ENCODE results near the gene BRCA1. TPM values are rescaled to one million over a fixed set of nuclear protein-coding genes. Genes with fewer than 3 reads are reported as not detected.
"Not testable (repeated sequence)": the region's sequence is repeated elsewhere in the genome, so short reads cannot be mapped to it uniquely, and the experiment has no call there.

Gene BRCA1
- total RNA-seq, 2 donors from 2014 or later, result 41.6 to 111 TPM

DNA sequence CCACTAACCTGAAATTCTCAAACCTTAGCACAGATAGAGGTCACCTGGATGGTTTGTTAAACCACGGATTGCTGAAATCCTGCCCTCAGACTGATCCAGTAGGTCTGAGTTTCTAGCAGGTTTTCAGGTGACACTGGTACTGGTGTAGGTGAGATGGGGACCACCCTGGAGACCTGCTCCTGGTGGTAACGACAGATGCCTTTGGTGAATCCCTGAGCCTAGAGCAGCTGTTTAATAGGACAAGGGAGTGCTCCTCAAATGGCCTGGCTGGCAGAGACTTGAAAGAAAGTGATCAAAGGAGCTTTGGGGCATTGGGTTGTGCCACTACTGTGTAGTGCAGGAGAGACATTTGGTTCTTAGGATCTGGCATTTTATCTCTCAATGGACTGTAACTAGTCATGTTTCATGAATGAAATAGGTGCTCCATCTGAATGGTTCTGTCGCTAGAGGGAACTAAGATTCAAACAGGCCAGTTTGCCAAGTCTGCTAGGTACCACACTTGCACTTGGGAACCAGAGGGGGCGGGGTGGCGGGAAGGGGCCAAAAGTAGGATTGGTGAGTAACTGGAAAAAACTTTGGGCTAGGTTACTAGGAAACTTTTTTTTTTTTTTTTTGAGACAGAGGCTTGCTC lies 121.5 kb downstream of the BRCA1 start:
- no peak for DNase-seq (ENCODE audit: low spot score)
- Mint-ChIP-seq H3K4me3 (no peak overlapping the region), H3K9me3 (no peaks in the 10 kb centered on the region), H3K27ac (peak overlapping the region in 1 of 2 donors; percentile 81), H3K4me1 (ENCODE audit: low read depth in 2 of 2) (peaks cover 22 to 25% of the 10 kb centered on the region in 2 donors), H3K36me3 (peaks cover 17% of the 10 kb centered on the region), H3K27me3 (no peaks in the 10 kb centered on the region)
- no peak for ATAC-seq

DNA sequence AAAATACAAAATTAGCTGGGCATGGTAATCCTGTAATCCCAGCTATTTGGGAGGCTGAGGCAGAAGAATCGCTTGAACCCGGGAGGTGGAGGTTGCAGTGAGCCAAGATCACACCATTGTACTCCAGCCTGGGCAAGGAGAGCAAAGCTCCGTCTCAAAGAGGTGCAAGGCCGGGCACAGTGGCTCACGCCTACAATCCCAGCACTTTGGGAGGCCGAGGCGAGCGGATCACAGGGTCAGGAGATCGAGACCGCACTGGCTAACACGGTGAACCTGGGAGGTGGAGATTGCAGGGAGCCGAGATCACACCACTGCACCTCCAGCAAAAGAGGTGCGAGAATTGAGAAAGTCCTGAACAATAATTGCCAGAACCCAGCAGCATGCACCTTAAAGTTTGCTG lies 124.3 kb downstream of the BRCA1 start:
- H3K27ac Mint-ChIP-seq; H3K9me3 Mint-ChIP-seq; ATAC-seq; DNase-seq (ENCODE audit: low spot score); H3K27me3 Mint-ChIP-seq: not testable (repeated sequence)
- peaks cover 19% of the 10 kb centered on the region for H3K36me3 Mint-ChIP-seq
- H3K4me1 Mint-ChIP-seq (ENCODE audit: low read depth in 2 of 2), result peaks cover 19 to 25% of the 10 kb centered on the region in 2 donors
- H3K4me3 Mint-ChIP-seq, result peak overlapping the region; percentile 10

DNA sequence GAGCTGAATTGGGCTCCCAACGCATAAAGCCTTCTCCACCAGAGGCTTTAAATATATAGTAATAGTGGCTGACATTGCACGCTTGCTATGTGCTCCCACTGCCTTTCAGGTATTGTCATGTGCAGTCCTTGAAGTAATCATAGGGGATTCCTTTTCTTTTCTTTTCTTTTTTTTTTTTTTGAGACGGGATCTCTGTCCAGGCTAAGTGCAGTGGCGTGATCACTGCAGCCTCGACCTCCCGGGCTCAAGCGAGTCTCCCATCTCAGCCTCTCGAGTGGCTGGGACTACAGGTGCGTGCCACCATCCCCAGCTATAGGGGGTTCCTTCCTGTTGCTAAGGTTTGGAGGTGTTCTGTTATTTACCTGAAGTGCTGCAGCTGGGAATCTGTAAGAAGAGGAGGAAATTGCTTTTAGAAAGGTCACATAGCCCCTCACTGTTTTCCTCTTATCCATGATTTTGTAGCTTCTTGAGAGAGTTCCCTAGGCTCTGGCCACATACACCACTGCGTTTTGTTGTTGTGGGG lies 126.1 kb downstream of the BRCA1 start:
- Mint-ChIP-seq H3K27me3 (no peaks in the 10 kb centered on the region), H3K9me3 (no peaks in the 10 kb centered on the region), H3K4me1 (ENCODE audit: low read depth in 2 of 2) (peaks cover 23 to 25% of the 10 kb centered on the region in 2 donors), H3K27ac (peak overlapping the region; percentile 95 to 96), H3K4me3 (peak overlapping the region; percentile 88), H3K36me3 (peaks cover 19% of the 10 kb centered on the region)
- no peak for ATAC-seq
- DNase-seq (ENCODE audit: low spot score), result no peak

DNA sequence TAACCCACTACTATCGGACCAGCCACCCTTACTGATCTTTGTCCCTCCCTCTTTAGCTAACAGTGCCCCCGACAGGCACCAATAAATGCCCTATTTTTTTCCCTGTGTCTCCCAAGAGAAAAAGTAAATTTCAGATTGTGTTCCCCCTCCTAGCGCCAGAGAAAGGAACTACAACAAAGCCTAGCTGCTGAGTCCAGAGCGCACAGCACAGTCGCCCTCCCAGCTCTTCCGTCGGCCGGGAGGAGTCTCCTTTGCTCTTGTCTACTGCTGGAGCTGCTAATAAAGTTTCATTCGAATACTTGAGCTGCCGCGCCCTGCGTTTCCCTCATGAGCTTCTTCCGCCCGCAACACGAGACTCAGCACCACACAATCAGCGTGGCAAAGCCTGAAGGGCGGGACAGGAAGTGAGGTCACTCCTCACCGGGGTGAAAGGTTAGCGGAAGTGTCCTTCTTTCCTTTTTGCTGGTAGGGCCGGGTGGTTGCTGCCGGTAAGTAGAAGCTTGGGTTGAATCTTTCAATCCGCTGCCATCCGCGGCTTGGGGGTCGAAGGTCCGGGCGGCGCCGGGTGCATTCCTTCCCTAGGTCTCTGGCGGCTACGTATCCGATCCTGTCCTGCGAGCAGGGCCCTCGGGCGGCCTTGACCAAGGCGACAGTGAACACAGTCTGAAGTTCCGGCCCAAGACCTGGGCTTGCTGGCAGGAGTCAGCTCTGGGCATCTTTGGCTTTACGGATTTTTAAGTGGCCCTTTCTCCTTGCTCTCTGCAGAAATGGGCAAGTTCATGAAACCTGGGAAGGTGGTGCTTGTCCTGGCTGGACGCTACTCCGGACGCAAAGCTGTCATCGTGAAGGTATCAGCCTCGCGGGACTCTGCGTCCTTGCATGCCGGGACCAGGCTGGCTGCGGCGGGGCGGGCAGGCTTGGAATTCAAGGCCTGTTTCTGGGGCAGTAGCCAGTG lies 126.9 kb downstream of the BRCA1 start, which contains the start of gene RPL27:
Gene RPL27, plus strand, starts transcription at position 436 of the 955 bp plus-strand sequence. Its CDS starts 332 bp downstream, at position 768.
- peak; percentile 98 for ATAC-seq
- DNase-seq (ENCODE audit: low spot score), result peak; percentile 98
- no peaks in the 10 kb centered on the region for H3K9me3 Mint-ChIP-seq
- peaks cover 19% of the 10 kb centered on the region for H3K36me3 Mint-ChIP-seq
- peak within 1 kb of the TSS; percentile 95 to 96 for H3K27ac Mint-ChIP-seq
- peak within 1 kb of the TSS; percentile 88 for H3K4me3 Mint-ChIP-seq
- H3K4me1 Mint-ChIP-seq (ENCODE audit: low read depth in 2 of 2), result peaks cover 22 to 23% of the 10 kb centered on the region in 2 donors
- no peaks in the 10 kb centered on the region for H3K27me3 Mint-ChIP-seq

DNA sequence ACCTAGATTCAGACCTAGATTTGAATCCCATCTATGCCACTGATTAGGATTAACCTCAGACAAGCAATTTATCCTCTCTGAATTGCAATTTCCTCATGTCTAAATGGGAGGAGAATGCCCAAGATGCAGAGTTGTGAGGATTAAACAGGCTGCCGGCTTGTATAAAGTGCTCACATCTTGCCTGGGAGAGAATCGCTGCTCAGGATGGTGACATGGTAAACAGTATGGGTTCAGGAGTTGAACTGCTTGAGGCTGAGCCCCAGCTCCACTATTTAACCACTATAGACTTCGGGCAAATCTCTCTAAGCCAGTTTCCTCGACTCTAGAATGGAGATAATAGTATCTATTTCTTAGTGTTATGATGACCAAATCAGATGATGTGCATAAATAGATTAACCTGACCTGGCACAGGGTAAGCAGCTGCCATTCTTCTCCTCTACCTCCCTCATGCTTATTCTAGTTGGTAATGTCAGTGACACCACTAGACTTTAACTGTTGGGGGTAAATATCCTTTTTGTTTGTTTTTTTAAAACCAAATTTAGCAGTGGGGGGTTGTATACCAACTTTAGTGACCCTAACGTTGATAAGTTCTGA lies 127.7 kb downstream of the BRCA1 start:
- Mint-ChIP-seq H3K36me3 (peaks cover 19% of the 10 kb centered on the region), H3K9me3 (no peaks in the 10 kb centered on the region), H3K27me3 (no peaks in the 10 kb centered on the region), H3K4me1 (ENCODE audit: low read depth in 2 of 2) (peaks cover 22 to 23% of the 10 kb centered on the region in 2 donors), H3K27ac (peak overlapping the region; percentile 95 to 96), H3K4me3 (peak overlapping the region; percentile 88)
- DNase-seq (ENCODE audit: low spot score), result no peak
- ATAC-seq, result no peak

Other genes starting within 250 kb of the BRCA1 start
- not detected for gene G6PC1, start 224.6 kb downstream of the BRCA1 start, total RNA-seq
- gene AARSD1, start 160.9 kb downstream of the BRCA1 start, total RNA-seq, result 100 to 1,000 TPM in 1 of 2 donors, 10 to 100 TPM in 1; 62.4 to 102 TPM
- gene PTGES3L, start 145.3 kb downstream of the BRCA1 start, total RNA-seq, result 1 to 10 TPM in 1 of 2 donors, under 1 TPM in 1; 0.55 to 1.3 TPM
- 10 to 100 TPM; 17.9 to 19.0 TPM for gene RUNDC1, start 144.8 kb downstream of the BRCA1 start, total RNA-seq
- 100 to 1,000 TPM; 619 to 763 TPM for gene RPL27, start 126.9 kb downstream of the BRCA1 start, total RNA-seq
- 10 to 100 TPM; 65.0 to 82.7 TPM for gene IFI35, start 118.6 kb downstream of the BRCA1 start, total RNA-seq
- 10 to 100 TPM in 1 of 2 donors, 1 to 10 TPM in 1; 9.0 to 19.0 TPM for gene VAT1, start 103.0 kb downstream of the BRCA1 start, total RNA-seq
- gene RND2, start 100.1 kb downstream of the BRCA1 start, total RNA-seq, result not detected
- gene NBR1, start 45.9 kb upstream of the BRCA1 start, total RNA-seq, result 10 to 100 TPM; 33.1 to 58.3 TPM
- 10 to 100 TPM; 18.2 to 31.5 TPM for gene TMEM106A, start 86.5 kb upstream of the BRCA1 start, total RNA-seq
- not detected for gene CCDC200, start 103.3 kb upstream of the BRCA1 start, total RNA-seq
- gene RNU2-1, start 108.6 kb upstream of the BRCA1 start, total RNA-seq, result 1,000 to 10,000 TPM; 3,257 to 3,900 TPM